Stimulated activated CD8-positive, alpha-beta memory T cell treated with anti-CD3 and anti-CD28 coated beads, Interleukin-15, amount 100 ng/mL, for 4 hours (primary cell): ENCODE measurements around the gene TMEM205.
"Not testable (repeated sequence)": the region's sequence is repeated elsewhere in the genome, so short reads cannot be mapped to it uniquely, and the experiment has no call there.

ENCODE experiments used
- DNase-seq, 2 donors: peaks; one replicate each; pipeline ENCODE4 v3.0.0-alpha.2; 2020; ENCODE audit warnings: low read depth in 2 of 2

TMEM205 gene

GRCh38 chr19:11339254-11340098 is 6.6 kb downstream of the TMEM205 start, which contains the start of gene RAB3D:
Gene RAB3D, minus strand, starts transcription at chr19:11339657. Its CDS starts 2,258 bp downstream, at chr19:11337399.
- DNase-seq: peak; percentile 50 to 58

- DNase-seq: no peak
Measured at GRCh38 chr19:11338569-11339253, 7.4 kb downstream of the TMEM205 start.

- no peak for DNase-seq
Measured at GRCh38 chr19:11338121-11338520, 7.9 kb downstream of the TMEM205 start.

GRCh38 chr19:11337080-11337479 is 9.0 kb downstream of the TMEM205 start:
- no peak for DNase-seq

GRCh38 chr19:11335449-11336146 is 10.5 kb downstream of the TMEM205 start:
- no peak for DNase-seq

GRCh38 chr19:11333838-11334237 is 12.2 kb downstream of the TMEM205 start:
- DNase-seq: not testable (repeated sequence)

GRCh38 chr19:11332822-11333221 is 13.2 kb downstream of the TMEM205 start:
- no peak for DNase-seq

GRCh38 chr19:11331502-11331901 is 14.6 kb downstream of the TMEM205 start:
- no peak for DNase-seq

- DNase-seq: no peak
Measured at GRCh38 chr19:11330127-11330526, 15.9 kb downstream of the TMEM205 start.

GRCh38 chr19:11325544-11325943 is 20.5 kb downstream of the TMEM205 start:
- no peak for DNase-seq

- no peak for DNase-seq
Measured at GRCh38 chr19:11324748-11325389, 21.2 kb downstream of the TMEM205 start.

GRCh38 chr19:11324079-11324661 is 21.9 kb downstream of the TMEM205 start:
- no peak for DNase-seq

- DNase-seq: no peak
Measured at GRCh38 chr19:11323601-11324078, 22.4 kb downstream of the TMEM205 start.

GRCh38 chr19:11322269-11323024 is 23.6 kb downstream of the TMEM205 start:
- no peak for DNase-seq

GRCh38 chr19:11321191-11322126 is 24.6 kb downstream of the TMEM205 start:
- no peak for DNase-seq

GRCh38 chr19:11320278-11320995 is 25.6 kb downstream of the TMEM205 start:
- DNase-seq: not testable (repeated sequence)

- DNase-seq: no peak
Measured at GRCh38 chr19:11306337-11306736, 39.7 kb downstream of the TMEM205 start.

- no peak for DNase-seq
Measured at GRCh38 chr19:11304936-11305335, 41.1 kb downstream of the TMEM205 start.

GRCh38 chr19:11300811-11301120 is 45.3 kb downstream of the TMEM205 start:
- DNase-seq: no peak
